Fibroblast of skin of back (primary cell): ENCODE measurements around the gene RAB34.
"Not testable (repeated sequence)": the region's sequence is repeated elsewhere in the genome, so short reads cannot be mapped to it uniquely, and the experiment has no call there.

Experiments
- DNase-seq: peaks from one replicate; pipeline ENCODE4 v3.0.0-alpha.2; 2013

The RAB34 gene

DNA sequence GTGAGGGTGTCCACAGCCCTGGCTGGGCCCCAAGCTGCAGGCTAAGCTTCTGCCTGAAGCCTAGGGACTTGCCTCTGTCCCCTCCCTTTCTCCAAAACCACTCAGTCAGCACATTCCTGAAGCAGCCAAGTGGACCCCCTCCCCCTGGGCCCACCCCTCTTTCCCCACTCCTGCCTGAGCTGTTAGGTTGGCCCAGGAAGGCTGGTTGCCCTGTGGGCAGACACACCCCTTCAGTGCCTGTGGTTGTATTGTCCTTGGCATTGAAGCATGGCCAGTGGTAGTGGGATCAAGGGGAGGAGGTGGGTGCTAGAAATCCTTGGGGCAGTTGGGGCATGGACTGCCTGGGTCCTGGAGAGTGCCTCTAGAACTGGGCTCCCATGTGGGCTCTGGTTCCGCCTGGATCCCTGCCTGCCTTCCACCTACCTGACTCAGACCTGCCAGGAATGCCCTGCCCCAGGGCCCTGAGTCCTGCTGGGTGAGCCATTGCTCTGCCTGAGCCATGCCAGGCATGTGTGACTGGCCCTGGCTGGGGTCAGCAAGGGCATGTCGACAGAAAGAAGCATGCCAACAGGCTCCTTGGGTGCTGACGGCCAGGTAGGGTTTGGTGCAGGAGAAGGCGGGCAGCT, 28.2 kb upstream of the RAB34 start:
- DNase-seq, result no peak

DNA sequence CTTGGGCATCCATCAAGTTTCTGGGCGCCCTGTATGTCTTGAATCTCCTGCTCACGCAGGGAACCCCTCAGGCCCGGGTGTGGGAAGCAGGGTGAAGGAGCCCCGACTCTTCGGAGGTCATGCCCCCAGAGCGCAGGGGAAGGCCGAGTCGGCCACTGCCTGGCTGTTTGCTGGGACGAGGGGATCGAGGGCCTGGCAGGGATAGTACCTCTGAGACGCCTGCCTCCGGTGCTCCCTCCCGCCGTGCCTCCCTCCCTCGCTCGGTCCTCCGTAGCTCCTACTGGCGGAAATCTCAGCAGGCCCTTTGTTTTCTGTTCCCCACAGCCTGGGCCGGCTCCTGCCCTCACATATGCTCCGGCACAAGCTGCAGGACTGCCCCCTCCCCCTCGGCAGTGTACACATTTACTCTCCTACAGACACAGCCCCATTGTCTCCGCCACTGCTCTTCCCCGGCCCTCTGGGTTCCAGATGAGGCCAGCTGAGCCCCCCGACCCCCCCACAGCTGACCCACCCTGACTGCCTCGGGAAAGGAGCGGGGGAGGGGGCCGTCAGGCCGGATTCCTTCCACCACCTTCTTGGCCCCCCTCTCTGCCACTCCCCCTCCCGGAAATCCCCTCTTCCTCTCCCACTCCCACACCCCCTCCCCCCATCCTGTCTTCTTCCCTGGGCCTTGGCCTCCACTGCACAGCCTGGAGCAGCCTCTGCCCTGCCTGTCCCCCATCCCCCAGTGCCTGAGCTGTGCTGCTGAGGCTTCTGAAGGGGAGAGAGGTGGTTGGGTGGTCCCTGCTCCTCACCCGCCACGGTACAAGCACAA, 27.5 kb upstream of the RAB34 start:
- peak; percentile 55 for DNase-seq

DNA sequence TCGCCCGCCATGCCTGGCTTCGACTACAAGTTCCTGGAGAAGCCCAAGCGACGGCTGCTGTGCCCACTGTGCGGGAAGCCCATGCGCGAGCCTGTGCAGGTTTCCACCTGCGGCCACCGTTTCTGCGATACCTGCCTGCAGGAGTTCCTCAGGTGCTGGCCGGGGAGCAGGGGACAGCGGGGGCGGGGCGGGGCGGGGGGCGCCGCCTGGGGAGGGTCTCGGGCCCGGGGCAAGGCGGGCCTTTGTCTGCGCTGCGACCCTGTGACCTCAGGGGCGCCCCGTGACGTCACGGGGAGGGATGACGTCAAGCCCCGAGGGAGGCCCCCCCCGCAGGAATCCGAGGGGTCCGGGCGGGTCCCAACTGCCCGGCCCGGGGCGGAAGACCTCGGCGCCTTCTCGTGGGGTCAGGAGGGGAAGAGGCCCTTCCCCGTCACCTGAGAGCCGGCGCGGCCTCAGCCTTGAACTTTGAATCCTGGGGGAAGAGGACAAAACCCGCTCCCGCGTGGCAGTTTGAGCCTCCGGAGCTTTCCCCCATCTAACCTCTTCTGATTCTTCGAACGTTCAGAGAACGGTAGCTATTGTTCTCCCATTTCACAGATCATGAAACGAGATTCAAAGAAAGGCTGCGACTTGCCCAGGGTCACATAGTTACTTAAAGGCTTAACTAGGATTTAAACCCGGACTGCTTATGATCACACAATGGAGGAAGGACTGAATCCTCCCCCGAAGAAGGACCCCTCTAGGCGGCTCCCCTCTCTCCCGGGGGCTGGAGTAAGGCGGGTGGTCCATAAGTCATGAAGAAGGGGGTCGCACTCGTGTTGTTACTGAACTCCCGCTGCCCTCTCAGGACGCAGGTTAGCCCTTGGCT, 26.7 kb upstream of the RAB34 start:
- peak; percentile 66 for DNase-seq

DNA sequence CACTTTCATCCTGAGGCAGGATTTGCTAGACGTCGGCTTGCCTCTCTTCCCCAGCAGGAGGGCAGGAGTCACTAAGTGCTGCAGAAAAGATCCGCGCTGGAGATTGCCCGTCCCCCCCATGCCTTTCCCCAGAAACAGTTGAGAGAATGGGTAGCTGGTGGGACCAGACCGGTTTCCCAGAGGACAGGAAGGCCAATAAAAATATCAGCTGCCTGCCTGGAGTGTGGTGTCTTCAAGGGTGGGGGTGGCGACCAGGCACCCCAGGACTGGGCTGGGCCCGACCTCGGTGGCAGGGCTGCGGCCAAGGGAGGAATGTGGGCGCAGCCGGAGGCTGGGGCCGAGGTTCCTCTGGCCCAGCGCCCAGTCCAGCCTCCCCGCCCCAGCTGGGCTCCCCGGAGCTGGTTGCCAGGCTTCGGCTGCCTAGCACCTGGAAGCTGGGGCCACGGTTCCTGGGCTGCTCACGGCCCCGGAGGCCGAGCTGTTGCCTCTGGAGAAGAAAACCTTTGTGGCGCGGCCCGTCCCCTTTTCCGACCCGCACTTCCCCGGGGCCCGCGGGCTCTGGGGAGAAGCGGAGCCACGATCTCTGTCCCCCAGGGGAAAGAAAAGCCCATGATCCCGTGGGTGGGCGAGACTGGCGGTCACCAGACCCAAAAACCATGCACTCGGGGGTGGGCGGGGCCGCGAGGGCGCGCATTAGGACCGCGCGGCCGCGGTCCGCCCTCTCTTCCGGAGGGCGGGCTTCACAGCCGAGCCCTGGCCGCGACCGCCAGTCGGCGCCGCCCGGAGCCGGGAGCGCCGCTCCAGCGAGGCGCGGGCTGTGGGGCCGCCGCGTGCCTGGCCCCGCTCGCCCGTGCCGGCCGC, 25.8 kb upstream of the RAB34 start, which contains the start of gene TRAF4:
TRAF4 (plus strand) TSS at position 769 of the 861 bp plus-strand sequence. CDS start 102 bp downstream, outside the sequence.
- DNase-seq, result peak; percentile 91

DNA sequence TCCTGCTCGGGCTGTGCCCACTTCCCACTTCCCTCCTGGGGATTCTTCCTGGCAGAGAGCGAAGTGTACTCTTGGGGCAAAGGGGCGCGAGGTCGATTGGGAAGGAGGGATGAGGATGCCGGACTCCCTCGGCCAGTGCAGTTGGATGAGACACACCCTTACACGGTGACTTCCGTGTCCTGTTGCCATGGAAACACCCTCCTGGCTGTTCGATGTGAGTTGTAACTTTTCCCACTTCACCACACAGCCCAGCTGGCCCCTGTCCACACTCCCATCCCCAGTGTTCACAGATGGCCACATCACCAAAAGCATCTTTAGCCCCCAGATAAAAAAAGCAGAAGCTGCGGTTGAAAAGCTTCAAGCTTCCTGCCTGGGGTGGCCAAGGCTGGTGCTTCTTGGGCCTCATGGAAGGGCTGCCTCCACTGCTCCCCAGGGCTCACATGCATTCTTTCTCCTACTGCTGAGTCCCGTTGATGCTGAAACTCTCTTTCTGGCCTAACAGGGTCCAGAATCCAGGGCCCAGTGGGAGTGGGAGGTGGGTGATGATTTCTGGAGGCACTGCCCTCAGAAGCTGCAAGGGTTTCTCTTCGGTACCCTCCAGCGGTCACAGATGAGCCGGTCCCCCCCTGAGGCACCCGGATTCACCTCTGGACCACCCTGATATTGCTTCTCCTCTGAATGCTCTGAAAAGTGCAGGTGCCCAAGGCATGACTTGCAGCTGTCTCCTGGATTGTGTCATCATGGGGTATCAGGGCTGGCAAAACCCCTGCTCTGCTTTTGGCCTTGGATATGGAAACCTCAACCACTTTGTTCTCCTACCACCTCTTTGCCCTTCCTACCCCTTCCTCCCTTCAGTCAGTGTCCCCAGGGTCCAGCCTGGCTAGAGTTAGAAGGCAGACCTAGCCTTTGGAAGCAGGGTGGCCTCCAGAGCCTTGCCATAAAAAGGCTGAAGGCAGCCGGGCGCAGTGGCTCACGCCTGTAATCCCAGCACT, 24.0 kb upstream of the RAB34 start:
- no peak for DNase-seq

DNA sequence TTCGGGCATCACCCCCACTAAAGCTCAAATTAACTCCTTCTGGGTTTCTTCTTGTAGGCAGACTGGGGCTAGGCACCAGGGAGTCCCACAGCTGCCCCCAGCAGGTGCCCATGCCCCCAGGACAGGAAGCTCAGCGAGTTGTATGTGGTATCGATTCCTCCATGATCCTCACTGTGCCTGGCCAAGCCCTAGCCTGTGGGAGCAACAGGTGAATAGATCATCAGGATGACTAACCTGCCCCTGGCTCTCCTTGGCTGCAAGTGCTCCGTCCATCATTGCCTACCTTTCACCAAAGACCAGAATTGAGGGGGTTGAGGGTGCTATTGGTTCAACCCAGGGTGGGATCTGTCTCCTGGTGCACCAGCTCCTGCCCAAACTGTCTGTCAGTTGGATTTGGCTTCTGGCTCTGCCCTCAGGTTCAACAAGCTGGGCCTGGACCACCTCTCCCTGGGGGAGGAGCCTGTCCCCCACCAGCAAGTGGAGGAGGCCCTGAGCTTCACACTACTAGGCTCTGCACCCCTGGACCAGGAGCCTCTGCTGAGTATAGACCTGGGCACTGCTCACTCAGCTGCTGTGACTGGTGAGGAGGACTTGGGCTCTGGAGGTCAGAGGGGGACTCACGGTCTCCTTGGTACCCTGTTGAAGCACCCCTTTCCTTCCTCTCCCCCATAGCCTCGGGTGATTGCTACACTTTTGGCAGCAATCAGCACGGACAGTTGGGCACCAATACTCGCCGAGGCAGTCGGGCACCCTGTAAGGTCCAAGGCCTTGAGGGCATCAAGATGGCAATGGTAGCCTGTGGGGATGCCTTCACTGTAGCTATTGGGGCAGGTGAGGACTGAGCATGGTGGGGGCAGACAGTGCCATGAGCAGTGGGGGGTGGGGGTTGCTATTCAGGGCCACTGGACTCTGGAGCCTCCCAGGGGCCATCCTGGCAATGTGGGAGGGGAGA, 23.0 kb upstream of the RAB34 start:
- no peak for DNase-seq

DNA sequence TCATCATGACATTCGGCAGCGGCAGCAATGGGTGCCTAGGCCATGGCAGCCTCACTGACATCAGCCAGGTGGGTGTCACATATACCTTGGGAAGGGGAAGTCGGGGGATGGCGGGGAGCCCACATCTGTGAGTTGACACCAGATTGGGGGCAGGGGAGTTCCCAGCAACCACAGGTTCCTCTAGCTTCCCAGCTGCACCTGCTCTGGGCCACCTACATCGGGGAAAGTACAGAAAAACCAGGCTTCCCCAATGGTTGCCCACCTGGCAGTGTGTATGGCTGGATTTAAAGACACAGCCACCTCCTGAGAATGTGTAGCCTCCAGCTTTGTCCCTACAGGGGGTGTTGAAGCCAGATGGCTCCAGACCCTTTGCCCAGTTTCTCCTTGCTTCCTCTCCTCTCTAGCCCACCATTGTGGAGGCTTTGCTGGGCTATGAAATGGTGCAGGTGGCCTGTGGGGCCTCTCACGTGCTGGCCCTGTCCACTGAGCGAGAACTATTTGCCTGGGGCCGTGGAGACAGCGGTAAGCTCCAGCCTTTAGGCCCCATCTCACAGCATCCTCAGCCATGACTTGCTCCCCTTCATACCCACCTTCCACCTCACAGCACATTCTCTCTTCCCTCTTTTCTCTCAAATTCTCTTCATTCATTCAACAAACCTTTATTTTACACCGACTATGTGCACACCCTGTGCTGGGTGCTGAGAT, 21.2 kb upstream of the RAB34 start:
- no peak for DNase-seq

DNA sequence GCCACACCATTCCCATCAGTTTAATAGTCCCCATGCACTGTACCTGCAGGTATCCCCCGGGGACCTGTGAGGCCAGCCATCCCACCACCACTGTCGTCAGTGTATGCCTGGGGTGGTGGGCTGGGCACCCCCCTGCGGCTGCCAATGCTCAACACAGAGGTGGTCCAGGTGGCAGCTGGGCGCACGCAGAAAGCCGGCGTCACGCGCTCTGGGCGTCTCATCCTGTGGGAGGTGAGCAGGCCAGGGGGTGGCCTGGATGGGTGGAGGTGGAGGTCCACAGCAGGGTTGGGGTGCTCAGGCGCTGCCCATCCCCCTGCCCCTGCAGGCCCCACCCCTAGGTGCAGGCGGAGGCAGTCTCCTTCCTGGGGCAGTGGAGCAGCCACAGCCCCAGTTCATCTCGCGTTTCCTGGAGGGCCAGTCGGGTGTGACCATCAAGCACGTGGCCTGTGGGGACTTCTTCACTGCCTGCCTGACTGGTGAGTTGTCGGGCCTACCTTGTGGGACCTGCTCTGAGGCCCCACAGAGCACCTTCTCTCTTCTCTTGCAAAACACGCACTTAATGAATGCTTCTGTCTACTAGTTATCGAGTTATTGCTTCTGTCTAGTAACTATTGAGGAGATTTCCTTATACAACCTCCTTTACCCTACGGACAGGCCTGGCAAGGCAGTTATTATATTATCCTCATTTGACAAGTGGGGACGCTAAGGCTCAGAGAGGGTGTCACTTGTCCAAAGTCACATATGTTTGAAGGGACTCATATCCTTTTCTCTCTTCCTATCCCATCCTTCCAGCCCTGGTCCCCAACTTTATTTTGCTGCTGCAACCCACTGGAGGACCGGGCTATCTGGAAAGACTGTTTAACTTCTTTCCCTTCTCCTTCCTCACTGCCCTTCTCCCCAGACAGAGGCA, 20.4 kb upstream of the RAB34 start:
- DNase-seq, result no peak

DNA sequence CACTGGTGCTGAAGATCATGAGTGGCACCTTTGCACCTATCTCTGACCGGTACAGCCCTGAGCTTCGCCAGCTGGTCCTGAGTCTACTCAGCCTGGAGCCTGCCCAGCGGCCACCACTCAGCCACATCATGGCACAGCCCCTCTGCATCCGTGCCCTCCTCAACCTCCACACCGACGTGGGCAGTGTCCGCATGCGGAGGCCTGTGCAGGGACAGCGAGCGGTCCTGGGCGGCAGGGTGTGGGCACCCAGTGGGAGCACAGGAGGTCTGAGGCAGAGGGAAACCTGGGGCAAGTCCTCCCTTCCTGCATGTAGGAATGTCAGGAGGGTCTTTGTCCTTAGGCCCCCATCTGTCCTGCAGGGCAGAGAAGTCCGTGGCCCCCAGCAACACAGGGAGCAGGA, 19.6 kb upstream of the RAB34 start:
- DNase-seq, result no peak

DNA sequence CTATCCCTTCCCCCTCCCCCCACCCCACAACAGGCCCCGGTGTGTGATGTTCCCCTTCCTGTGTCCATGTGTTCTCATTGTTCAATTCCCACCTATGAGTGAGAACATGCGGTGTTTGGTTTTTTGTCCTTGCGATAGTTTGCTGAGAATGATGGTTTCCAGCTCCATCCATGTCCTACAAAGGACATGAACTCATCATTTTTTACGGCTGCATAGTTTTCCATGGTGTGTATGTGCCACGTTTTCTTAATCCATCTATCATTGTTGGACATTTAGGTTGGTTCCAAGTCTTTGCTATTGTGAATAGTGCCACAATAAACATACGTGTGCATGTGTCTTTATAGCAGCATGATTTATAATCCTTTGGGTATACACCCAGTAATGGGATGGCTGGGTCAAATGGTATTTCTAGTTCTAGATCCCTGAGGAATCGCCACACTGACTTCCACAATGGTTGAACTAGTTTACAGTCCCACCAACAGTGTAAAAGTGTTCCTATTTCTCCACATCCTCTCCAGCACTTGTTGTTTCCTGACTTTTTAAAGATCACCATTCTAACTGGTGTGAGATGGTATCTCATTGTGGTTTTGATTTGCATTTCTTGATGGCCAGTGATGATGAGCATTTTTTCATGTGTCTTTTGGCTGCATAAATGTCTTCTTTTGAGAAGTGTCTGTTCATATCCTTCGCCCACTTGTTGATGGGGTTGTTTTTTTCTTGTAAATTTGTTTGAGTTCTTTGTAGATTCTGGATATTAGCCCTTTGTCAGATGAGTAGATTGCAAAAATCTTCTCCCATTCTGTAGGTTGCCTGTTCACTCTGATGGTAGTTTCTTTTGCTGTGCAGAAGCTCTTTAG, 18.5 kb upstream of the RAB34 start:
- DNase-seq, result not testable (repeated sequence)

DNA sequence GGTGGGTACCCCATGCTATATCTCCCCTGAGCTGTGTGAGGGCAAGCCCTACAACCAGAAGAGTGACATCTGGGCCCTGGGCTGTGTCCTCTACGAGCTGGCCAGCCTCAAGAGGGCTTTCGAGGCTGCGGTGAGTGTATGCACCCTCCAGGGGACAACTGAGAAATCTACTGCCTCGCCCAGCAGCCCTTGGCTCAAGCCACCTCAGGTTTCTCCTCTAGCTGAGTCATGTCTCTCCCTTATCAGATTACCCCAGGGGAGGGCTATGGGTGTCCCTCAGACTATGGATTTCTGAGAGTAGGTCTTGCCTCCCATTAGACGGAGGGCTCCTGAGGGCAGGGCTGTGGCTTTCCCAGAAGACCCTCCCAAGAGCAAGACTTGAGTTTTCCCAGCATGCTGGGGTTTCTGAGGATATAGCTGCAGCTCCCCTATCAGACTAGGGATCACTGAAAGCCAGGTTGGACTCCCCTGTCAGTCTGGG, 17.6 kb upstream of the RAB34 start:
- no peak for DNase-seq

DNA sequence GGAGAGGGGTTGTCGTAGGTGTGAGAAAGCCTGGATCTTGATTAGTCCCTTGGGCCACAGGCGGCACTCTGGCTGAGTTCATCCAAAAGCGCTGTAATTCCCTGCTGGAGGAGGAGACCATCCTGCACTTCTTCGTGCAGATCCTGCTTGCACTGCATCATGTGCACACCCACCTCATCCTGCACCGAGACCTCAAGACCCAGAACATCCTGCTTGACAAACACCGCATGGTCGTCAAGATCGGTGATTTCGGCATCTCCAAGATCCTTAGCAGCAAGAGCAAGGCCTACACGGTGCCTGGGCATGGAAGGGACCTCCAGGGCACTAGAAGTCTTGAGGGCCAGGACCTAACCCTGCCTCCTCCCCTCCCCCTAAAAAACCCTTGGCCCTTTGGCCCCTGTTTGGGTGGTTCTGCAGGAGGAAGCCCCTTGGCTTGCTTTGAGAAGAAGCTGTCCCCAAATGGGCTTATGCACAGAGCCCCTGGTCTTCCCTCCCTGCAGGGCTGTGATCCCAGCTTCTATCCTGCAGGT, 17.1 kb upstream of the RAB34 start:
- no peak for DNase-seq

DNA sequence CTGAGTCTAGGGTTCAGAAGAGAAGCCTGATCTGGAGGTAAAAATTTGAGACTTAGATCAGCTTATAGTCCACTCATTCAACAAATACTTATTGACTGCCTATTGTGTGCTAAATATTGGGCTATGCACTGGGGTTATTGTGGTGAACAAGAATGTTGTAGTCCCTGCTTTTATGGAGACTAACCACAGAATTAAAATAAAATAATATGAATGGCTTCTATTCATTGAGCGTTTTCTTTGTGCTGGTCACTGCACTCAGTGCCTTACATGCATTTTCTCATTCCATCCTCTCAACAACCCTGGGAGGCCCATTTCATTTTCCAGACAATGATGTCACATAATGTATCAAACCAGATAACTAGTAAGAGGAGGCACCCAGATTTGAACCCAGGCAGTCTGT, 15.7 kb upstream of the RAB34 start:
- no peak for DNase-seq

DNA sequence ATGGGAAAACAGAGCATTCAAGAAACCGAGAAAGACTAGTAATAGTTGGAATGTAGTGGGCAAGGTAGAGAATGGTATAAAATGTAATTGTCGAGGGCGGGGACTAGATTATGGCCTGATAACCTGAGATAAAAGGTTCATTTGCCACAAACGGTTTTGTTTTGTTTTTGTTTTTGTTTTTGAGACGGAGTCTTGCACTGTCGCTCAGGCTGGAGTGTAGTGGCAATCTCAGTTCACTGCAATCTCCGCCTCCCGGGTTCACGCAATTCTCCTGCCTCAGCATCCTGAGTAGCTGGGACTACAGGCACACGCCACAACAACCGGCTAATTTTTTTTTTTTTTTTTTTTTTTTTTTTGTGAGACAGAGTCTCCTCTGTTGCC, 12.3 kb upstream of the RAB34 start:
- DNase-seq, result no peak

DNA sequence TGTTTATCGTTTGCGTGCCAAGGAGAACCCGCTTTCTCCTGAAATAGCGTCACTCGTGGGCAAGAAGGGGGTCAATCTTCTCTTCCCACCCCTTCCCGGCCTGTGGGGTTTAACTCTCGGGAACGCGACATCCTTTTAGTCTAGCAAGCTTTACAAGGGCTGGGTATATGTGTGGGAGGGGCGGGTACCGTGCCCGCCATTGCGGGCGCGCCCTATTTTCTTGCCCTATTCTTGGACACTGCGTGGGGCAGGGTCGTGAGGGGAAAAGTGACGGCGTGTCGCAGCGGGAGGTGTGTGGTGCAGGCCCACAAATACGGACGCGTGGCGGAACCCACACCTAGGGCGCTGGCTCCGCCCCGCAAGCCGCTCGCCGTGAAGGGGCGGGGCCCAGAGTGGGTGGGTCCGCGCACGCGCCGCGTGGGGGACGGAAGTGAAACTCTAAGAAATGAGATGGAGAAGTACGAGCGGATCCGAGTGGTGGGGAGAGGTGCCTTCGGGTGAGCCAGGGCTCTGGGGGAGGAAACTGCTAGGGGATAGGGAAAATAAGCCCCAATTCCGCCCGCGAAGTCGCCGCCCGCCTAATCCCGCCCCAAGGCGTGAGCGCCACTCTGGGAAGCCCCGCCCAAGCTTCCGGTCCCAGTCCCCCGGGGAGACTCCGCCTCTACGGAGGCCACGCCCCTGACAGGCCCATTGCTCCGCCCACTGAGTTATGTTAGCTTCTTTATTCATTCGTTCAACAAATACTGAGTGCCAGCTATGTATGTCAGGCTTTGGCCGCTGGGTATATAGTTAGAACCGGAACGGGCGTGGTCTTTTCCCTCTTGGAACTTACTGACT, 10.9 kb upstream of the RAB34 start, which contains the start of gene NEK8:
NEK8 (plus strand) TSS at position 425 of the 837 bp plus-strand sequence; CDS start at position 451, 26 bp downstream.
- DNase-seq, result peak; percentile 93
